H1 (cell line): ENCODE measurements around the gene TPD52L1. TPM values are rescaled to one million over a fixed set of nuclear protein-coding genes. Genes with fewer than 3 reads are reported as not detected.

Source experiments
- BRCA1 ChIP-seq: IDR thresholded peaks from 2 replicates; pipeline ENCODE4 v1.6.1; 2012; ENCODE audit warnings: low read depth, low read length, improper control_type of control experiment
- KDM4A ChIP-seq: IDR thresholded peaks from one replicate; pipeline ENCODE4 v1.7.1; 2012; ENCODE audit warnings: low read depth, mild to moderate bottlenecking, moderate library complexity, low read length, inconsistent platforms; ENCODE audit not compliant: severe bottlenecking
- RXRA ChIP-seq: IDR thresholded peaks from 2 replicates; pipeline ENCODE4 v1.6.1; 2011; ENCODE audit warnings: low read depth, mild to moderate bottlenecking, low read length, moderate library complexity; ENCODE audit not compliant: insufficient read depth
- polyA plus RNA-seq, 7 experiments: library from polyadenylated mRNA; depleted of rRNA in 3 of 7; stranded (reverse) in 5 of 7; unstranded in 2 of 7; fragments of >200 nt in 5 of 7; fragments of 200-250 nt in 2 of 7; gene quantifications; 1 replicate in 5 of 7; 2 replicates in 1 of 7; 4 replicates in 1 of 7; pipeline versions ENCODE4 v1.2.1 to v1.2.3, GENCODE V29; 2011 to 2013; ENCODE audit warnings: missing spikeins in 2 of 7, mixed read lengths in 2 of 7
- total RNA-seq: library from RNA; stranded (reverse); fragmentation: NEBNext Ultra II Directional; extraction: Animal tissue kit (Norgen Biotek cat#: 25700); gene quantifications from 2 replicates; pipeline ENCODE4 v1.2.1, GENCODE V29; 2021
- TF ChIP-seq, protein P1 (sequence below): fragments of 300-600 bp; sonication (generic); IDR thresholded peaks from 2 replicates; pipeline ENCODE4 v1.7.1; 2012; ENCODE audit warnings: low read length, moderate library complexity, mild to moderate bottlenecking, inconsistent platforms; ENCODE audit not compliant: insufficient replicate concordance
- TF ChIP-seq, protein P2 (sequence below): IDR thresholded peaks from 2 replicates; pipeline ENCODE4 v1.6.1; 2011; ENCODE audit warnings: low read depth, mild to moderate bottlenecking, low read length; ENCODE audit not compliant: insufficient read depth
- TF ChIP-seq, protein P3 (sequence below): IDR thresholded peaks from 2 replicates; pipeline ENCODE4 v1.6.1; 2012; ENCODE audit warnings: inconsistent platforms

TPD52L1 gene
- total and polyA plus RNA-seq, 2 of the 8 experiments (the other 6 are each of a cell fraction or from before 2014, with no cell fraction given): 7.4 to 14.2 TPM

DNA sequence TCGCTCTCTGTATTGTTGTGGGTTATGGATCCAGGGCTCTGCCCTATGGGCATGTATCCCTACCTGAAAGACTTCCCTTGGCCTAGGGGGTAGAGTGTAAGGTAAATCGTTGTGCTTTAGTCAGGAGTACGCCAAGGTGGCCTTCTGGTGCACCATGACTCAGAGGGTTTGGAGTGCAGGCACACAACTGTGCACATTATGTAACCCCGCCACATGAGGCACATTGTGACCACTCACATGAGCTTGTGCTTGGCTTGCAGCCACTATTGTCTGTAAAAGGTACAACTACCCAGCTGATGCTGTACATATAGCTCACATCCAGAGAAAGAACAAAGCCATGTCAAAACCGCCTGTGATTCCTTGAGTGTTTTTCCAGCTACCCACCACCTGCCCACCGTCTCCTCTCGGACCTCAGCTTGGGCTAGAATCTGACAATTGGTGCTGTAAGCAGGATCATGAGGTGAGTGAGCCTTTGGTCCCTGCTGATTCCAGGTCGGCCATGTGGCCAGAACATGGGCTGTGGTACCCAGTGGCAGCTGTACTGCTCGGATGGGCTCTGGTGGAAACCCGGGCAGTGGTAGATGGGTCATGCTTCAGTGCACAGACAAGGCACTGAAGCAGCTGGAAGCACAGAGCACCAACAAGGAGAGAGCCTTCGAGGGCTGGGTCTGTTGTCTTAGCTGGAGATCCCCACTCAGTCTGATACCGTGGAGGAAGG is 114.4 kb downstream of the TPD52L1 start (continued):
- TF ChIP-seq, protein P1, sequence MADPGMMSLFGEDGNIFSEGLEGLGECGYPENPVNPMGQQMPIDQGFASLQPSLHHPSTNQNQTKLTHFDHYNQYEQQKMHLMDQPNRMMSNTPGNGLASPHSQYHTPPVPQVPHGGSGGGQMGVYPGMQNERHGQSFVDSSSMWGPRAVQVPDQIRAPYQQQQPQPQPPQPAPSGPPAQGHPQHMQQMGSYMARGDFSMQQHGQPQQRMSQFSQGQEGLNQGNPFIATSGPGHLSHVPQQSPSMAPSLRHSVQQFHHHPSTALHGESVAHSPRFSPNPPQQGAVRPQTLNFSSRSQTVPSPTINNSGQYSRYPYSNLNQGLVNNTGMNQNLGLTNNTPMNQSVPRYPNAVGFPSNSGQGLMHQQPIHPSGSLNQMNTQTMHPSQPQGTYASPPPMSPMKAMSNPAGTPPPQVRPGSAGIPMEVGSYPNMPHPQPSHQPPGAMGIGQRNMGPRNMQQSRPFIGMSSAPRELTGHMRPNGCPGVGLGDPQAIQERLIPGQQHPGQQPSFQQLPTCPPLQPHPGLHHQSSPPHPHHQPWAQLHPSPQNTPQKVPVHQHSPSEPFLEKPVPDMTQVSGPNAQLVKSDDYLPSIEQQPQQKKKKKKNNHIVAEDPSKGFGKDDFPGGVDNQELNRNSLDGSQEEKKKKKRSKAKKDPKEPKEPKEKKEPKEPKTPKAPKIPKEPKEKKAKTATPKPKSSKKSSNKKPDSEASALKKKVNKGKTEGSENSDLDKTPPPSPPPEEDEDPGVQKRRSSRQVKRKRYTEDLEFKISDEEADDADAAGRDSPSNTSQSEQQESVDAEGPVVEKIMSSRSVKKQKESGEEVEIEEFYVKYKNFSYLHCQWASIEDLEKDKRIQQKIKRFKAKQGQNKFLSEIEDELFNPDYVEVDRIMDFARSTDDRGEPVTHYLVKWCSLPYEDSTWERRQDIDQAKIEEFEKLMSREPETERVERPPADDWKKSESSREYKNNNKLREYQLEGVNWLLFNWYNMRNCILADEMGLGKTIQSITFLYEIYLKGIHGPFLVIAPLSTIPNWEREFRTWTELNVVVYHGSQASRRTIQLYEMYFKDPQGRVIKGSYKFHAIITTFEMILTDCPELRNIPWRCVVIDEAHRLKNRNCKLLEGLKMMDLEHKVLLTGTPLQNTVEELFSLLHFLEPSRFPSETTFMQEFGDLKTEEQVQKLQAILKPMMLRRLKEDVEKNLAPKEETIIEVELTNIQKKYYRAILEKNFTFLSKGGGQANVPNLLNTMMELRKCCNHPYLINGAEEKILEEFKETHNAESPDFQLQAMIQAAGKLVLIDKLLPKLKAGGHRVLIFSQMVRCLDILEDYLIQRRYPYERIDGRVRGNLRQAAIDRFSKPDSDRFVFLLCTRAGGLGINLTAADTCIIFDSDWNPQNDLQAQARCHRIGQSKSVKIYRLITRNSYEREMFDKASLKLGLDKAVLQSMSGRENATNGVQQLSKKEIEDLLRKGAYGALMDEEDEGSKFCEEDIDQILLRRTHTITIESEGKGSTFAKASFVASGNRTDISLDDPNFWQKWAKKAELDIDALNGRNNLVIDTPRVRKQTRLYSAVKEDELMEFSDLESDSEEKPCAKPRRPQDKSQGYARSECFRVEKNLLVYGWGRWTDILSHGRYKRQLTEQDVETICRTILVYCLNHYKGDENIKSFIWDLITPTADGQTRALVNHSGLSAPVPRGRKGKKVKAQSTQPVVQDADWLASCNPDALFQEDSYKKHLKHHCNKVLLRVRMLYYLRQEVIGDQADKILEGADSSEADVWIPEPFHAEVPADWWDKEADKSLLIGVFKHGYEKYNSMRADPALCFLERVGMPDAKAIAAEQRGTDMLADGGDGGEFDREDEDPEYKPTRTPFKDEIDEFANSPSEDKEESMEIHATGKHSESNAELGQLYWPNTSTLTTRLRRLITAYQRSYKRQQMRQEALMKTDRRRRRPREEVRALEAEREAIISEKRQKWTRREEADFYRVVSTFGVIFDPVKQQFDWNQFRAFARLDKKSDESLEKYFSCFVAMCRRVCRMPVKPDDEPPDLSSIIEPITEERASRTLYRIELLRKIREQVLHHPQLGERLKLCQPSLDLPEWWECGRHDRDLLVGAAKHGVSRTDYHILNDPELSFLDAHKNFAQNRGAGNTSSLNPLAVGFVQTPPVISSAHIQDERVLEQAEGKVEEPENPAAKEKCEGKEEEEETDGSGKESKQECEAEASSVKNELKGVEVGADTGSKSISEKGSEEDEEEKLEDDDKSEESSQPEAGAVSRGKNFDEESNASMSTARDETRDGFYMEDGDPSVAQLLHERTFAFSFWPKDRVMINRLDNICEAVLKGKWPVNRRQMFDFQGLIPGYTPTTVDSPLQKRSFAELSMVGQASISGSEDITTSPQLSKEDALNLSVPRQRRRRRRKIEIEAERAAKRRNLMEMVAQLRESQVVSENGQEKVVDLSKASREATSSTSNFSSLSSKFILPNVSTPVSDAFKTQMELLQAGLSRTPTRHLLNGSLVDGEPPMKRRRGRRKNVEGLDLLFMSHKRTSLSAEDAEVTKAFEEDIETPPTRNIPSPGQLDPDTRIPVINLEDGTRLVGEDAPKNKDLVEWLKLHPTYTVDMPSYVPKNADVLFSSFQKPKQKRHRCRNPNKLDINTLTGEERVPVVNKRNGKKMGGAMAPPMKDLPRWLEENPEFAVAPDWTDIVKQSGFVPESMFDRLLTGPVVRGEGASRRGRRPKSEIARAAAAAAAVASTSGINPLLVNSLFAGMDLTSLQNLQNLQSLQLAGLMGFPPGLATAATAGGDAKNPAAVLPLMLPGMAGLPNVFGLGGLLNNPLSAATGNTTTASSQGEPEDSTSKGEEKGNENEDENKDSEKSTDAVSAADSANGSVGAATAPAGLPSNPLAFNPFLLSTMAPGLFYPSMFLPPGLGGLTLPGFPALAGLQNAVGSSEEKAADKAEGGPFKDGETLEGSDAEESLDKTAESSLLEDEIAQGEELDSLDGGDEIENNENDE: no peak
- TF ChIP-seq, protein P2, sequence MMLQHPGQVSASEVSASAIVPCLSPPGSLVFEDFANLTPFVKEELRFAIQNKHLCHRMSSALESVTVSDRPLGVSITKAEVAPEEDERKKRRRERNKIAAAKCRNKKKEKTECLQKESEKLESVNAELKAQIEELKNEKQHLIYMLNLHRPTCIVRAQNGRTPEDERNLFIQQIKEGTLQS: no peak
- no peak for TF ChIP-seq RXRA
- no peak for TF ChIP-seq KDM4A
- TF ChIP-seq BRCA1: no peak
- TF ChIP-seq, protein P3, sequence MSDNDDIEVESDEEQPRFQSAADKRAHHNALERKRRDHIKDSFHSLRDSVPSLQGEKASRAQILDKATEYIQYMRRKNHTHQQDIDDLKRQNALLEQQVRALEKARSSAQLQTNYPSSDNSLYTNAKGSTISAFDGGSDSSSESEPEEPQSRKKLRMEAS: no peak
